GM12864 (cell line): Measurements from ENCODE around the gene SLC16A11.
A peak's percentile ranks its signal among the peaks of the same experiment; 100 is the strongest.

Experiments used
- DNase-seq: peaks from one replicate; pipeline ENCODE4 v3.0.0-alpha.2; 2011; ENCODE audit warnings: low read depth
- H3K4me3 ChIP-seq: 2 replicates; pipeline ENCODE4 v1.5.1; 2011; ENCODE audit warnings: mild to moderate bottlenecking, low read depth, low read length, control low read depth
- TF ChIP-seq, protein P1 (sequence below): IDR thresholded peaks from 2 replicates; pipeline ENCODE4 v1.5.1; 2011; ENCODE audit warnings: low read depth, mild to moderate bottlenecking, moderate library complexity, low read length, control low read depth, inconsistent platforms; ENCODE audit errors: missing control alignments

SLC16A11 gene

DNA sequence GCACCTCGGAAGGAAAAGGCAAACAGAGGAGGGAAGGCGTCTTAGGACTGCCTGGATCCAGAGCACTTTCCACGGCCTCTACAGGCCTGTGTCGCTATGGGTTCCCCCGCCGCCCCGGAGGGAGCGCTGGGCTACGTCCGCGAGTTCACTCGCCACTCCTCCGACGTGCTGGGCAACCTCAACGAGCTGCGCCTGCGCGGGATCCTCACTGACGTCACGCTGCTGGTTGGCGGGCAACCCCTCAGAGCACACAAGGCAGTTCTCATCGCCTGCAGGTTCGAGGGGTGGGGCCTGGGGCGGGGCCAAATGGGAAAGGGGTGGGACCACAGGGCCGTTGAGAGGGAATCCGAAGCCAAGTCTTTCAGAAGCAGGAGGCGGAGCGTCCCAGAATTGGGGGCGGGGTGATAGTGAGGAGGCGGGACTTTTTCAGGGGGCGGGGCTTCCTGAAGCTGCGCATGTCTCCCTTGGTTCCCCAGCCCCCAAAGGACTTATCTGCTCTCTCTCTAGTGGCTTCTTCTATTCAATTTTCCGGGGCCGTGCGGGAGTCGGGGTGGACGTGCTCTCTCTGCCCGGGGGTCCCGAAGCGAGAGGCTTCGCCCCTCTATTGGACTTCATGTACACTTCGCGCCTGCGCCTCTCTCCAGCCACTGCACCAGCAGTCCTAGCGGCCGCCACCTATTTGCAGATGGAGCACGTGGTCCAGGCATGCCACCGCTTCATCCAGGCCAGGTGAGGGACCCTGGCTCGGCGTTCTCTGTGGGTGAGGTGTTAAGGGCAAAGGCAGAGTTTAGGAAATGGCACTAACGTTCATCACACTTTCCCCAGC, 20.1 kb downstream of the SLC16A11 start:
- H3K4me3 ChIP-seq: peak overlapping the region; percentile 1; the same call in 1 of the 2 replicates
- DNase-seq: peak; percentile 86
- TF ChIP-seq, protein P1, sequence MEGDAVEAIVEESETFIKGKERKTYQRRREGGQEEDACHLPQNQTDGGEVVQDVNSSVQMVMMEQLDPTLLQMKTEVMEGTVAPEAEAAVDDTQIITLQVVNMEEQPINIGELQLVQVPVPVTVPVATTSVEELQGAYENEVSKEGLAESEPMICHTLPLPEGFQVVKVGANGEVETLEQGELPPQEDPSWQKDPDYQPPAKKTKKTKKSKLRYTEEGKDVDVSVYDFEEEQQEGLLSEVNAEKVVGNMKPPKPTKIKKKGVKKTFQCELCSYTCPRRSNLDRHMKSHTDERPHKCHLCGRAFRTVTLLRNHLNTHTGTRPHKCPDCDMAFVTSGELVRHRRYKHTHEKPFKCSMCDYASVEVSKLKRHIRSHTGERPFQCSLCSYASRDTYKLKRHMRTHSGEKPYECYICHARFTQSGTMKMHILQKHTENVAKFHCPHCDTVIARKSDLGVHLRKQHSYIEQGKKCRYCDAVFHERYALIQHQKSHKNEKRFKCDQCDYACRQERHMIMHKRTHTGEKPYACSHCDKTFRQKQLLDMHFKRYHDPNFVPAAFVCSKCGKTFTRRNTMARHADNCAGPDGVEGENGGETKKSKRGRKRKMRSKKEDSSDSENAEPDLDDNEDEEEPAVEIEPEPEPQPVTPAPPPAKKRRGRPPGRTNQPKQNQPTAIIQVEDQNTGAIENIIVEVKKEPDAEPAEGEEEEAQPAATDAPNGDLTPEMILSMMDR: no peak

DNA sequence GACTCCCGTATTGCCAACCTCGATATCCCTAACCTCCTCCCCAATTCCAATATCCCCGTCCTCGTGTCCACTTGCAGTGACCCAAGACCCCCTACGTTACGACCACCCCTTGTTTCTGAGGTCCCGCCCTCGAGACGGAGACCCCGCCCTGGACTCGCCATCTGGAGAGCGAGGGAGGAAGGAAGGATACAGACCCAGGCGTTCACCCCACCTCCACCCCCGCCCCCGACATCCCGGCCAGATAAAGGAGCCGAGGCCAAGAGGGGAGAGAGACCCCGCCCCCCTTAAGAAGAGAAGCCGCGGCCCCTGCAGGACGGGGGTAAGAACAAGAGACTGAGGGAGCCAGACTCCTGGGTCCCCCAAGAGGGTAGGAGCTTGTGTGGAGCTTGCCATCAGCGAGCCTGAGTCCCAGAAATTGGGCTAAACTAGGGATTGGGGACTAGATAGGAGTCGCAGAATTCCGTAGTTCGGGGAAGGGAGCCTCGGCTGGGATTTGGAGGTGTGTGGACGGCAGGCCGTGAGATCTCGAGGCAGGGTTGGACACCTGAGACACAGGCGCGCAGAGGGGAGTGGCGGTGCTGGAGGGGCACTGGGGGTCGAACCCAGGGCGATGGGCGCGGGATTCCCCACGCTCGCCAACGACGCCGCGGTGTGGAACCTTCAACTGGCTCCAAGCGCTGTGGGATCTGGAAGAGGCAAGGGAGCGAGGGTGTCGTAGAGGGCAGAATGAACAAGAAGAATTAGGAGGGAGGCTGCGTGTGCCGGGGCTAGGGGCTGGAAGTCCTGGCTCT, 20.9 kb downstream of the SLC16A11 start, which contains the start of gene BCL6B:
TSS of gene BCL6B (plus strand) at position 270 of the 791 bp plus-strand sequence. CDS start 622 bp downstream, outside the sequence.
- TF ChIP-seq, protein P1: no peak
- H3K4me3 ChIP-seq: peak within 1 kb of the TSS; percentile 44
- DNase-seq: no peak

DNA sequence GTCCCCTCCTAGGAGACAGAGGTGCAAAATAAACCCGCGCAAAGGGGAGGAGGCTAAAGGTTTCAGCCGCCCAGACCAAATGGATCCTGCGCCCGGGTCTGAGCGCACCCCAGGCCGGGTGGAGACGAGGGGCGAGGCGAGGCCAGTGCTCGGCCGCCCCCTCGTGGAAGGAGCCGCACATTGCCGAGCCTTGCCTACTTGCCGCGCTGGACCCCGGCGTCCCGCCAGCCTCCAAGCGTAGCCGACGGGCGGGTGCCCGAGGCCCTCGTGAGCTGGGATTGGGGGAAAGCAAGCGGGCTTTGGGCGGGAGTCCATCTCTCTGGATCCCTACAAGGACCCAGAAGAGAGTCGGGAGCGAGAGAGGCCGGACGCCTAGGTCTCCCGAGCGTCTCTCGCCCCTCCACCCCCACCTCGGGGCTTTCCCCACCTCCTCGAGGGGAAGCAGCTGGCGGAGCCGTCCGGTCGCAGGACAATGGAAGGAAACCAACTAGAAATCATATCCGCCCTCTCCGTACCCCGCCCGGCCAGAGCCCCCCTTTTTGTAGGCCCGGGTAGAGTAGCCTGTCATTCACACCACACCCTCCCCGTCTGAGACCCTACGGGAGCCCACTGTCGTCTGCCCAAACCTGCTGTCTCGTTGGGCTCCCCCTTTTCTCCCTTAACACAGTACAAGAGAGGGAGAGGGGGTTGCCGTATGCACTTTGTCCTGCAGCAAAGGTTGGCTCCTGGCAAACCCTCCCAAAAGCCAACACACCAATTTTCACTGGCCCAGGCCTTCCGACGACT, 21.7 kb downstream of the SLC16A11 start:
- TF ChIP-seq, protein P1: peak; percentile 94
- peak overlapping the region; percentile 44 for H3K4me3 ChIP-seq
- no peak for DNase-seq

DNA sequence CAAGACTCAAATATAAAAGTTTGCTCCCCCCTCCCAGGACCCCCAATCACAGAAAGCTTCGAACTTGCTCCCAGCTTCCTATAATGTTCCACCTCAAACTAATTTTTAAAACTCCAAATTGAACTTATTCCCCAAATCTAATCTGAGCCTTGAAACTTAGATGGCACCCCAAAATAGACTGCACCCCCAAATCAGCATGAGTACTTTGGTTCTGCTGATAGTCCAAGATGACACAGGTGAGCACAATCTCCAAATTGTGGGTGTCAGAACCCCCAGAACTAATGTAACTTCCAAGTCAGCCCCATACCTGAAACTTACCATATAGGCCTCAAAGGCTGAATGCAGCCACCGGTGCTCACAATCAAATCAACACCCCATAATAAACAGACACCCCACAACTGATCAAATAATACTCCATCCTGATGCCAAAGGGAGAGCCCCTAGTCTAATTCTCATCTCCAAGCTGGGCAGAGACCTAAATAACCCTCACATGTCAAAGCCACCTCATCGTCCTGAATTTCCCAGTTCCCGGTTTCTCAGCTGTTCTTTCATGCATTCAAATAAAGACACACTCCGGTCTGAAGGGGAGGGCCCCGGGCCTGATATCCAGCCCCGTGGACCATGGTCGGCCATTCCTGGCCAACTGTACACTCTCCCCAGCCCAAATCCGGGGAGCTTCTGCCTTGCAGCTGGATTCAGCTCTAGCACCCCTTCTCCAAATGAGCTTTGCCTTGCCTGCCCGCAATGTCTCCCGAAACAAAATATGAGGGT, 22.8 kb downstream of the SLC16A11 start:
- TF ChIP-seq, protein P1: no peak
- DNase-seq: no peak
- H3K4me3 ChIP-seq: no peak overlapping the region

DNA sequence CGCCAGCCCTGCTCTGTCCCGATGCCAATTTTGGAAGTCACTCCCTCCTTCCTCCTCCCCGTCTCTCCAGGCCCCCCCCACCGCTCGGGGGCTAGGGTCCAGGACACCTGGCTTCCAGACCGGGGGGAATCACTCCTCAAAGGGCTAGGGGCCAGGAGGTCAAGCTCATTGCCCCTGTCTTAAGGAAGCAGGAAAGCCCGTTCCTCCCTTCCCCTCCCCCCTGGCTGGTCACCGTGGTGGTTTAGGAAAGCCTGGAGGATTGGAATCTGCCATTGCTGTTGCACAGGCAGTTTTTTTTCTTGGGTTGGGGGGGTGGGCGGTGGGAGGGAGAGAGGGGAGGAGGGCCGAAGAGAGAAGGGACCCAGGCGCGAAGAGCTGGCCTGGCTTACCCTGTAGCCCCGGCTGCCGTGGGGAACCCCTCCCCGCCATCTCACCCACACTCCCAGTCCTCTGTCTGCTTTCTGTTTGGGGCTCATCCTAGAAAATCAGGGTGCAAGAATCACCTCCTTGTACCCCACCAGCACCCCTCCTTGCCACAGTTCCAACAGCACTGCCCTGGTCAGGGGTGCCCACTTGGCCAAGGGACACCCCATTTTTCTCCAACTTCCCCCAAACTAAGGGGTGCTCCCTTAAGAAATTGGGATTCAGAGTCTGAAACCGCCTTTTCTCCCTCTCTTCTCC, 23.9 kb downstream of the SLC16A11 start:
- H3K4me3 ChIP-seq: no peak overlapping the region
- TF ChIP-seq, protein P1: no peak
- no peak for DNase-seq
